ENCODE data around the gene GREM1. TPM values are rescaled to one million over a fixed set of nuclear protein-coding genes. Genes with fewer than 3 reads are reported as not detected.

Gene GREM1
- total and polyA plus RNA-seq, 10 donors: 0.06 to 3.3 (median 0.94) TPM; not detected in 1

- Histone ChIP-seq H3K9me3 (no peaks in the 10 kb centered on the region), H3K36me3 (no peaks in the 10 kb centered on the region), H3K4me1 (no peaks in the 10 kb centered on the region), H3K27ac (no peak overlapping the region), H3K27me3 (replicated peaks in 1 of 7) (peaks cover 0 to 6% (median 0%) of the 10 kb centered on the region in 7 donors), H3K4me3 (no peak overlapping the region)
- DNase-seq: no peak
- no peak for TF ChIP-seq CTCF (IDR thresholded peaks at IDR 0.05 in 8 of 11, conservative IDR thresholded peaks at IDR 0.05 in 3 of 11)
- TF ChIP-seq POLR2AphosphoS5 (IDR thresholded peaks at IDR 0.05): no peak
- TF ChIP-seq POLR2A (IDR thresholded peaks at IDR 0.05): no peak
- 81 to 94% (median 90%) methylated on average over 7 of the region's 7 CpGs for WGBS, 5 donors
- intact Hi-C loops (cut with DNase I; ENCODE audit: low total_unique reads): no loop called here
Measured at GRCh38 chr15:32786906-32787305, 69.1 kb downstream of the GREM1 start.

DNA sequence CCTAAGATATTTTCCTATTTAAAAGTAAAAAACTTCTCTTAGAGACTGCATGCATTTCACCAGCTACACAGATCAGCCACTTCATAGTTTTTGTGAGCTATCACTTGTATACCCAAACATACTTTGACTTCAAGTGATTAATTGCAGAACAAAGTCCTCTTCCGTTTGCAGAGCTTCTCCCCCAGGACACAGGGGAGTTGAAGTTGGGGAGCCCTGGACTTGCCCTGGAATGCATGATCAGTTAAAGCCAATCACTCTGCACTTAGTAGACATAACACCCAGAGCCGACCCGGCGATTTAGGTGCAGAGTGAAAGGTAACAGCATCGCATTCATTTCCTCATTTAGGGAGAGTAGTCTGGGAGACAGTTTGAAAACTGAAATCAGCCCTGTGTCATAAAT lies 70.1 kb downstream of the GREM1 start:
- WGBS, 5 donors: 69 to 84% (median 78%) methylated on average over 5 of the region's 5 CpGs
- intact Hi-C loops (cut with DNase I; ENCODE audit: low total_unique reads): no loop called here
- no peak for DNase-seq
- Histone ChIP-seq H3K27me3 (replicated peaks in 1 of 7) (no peaks in the 10 kb centered on the region), H3K36me3 (no peaks in the 10 kb centered on the region), H3K27ac (no peak overlapping the region), H3K4me1 (no peaks in the 10 kb centered on the region), H3K4me3 (no peak overlapping the region), H3K9me3 (no peaks in the 10 kb centered on the region)
- TF ChIP-seq POLR2AphosphoS5 (IDR thresholded peaks at IDR 0.05): no peak
- no peak for TF ChIP-seq POLR2A (IDR thresholded peaks at IDR 0.05)
- no peak for TF ChIP-seq CTCF (IDR thresholded peaks at IDR 0.05 in 8 of 11, conservative IDR thresholded peaks at IDR 0.05 in 3 of 11)

GRCh38 chr15:32790352-32790999 lies 72.7 kb downstream of the GREM1 start:
- Histone ChIP-seq H3K27ac (no peak overlapping the region), H3K4me3 (no peak overlapping the region), H3K9me3 (no peaks in the 10 kb centered on the region), H3K4me1 (no peaks in the 10 kb centered on the region), H3K27me3 (replicated peaks in 1 of 7) (no peaks in the 10 kb centered on the region), H3K36me3 (no peaks in the 10 kb centered on the region)
- 87 to 97% (median 92%) methylated on average over 2 of the region's 2 CpGs for WGBS, 5 donors
- TF ChIP-seq CTCF (IDR thresholded peaks at IDR 0.05 in 8 of 11, conservative IDR thresholded peaks at IDR 0.05 in 3 of 11) (no peak), POLR2AphosphoS5 (IDR thresholded peaks at IDR 0.05) (no peak), POLR2A (IDR thresholded peaks at IDR 0.05) (no peak)
- intact Hi-C loops (cut with DNase I; ENCODE audit: low total_unique reads): no loop called here
- DNase-seq: no peak

DNA sequence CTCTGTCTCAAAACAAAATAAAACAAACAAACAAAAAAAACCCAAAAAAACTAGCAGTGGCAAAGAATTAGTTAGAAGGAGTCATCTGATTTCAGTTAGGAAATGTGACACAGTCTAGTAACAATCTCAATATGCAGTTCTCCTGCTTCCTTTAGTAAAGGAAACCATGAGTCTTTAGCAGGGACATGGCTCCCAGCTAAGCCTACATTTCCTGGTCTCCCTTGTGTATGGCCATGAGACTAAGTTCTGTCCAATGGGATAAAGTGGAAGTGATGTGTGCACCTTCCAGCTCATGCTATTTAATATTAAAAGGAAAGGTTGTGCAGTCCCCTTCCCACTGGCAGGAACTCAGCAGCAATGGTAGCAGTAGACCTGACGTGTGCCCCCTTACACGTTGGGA lies 74.6 kb downstream of the GREM1 start:
- Histone ChIP-seq H3K36me3 (no peaks in the 10 kb centered on the region), H3K27ac (no peak overlapping the region), H3K4me1 (no peaks in the 10 kb centered on the region), H3K4me3 (no peak overlapping the region), H3K9me3 (no peaks in the 10 kb centered on the region), H3K27me3 (replicated peaks in 1 of 7) (no peaks in the 10 kb centered on the region)
- no peak for TF ChIP-seq CTCF (IDR thresholded peaks at IDR 0.05 in 8 of 11, conservative IDR thresholded peaks at IDR 0.05 in 3 of 11)
- no peak for TF ChIP-seq POLR2AphosphoS5 (IDR thresholded peaks at IDR 0.05)
- no peak for TF ChIP-seq POLR2A (IDR thresholded peaks at IDR 0.05)
- WGBS, 5 donors: 6 to 66% (median 31%) methylated on average over 2 of the region's 2 CpGs
- intact Hi-C loops (cut with DNase I; ENCODE audit: low total_unique reads): no loop called here
- DNase-seq: no peak

Other genes starting within 250 kb of the GREM1 start
- 10 to 100 TPM; 10.3 to 25.8 (median 14.0) TPM for gene GOLGA8N, start 124.5 kb upstream of the GREM1 start, total RNA-seq
- 10 to 100 TPM in 1 of 3 donors, 1 to 10 TPM in 2; 3.7 to 13.4 (median 6.8) TPM for gene GOLGA8N, start 124.5 kb upstream of the GREM1 start, polyA plus RNA-seq
- 1 to 10 TPM; 3.6 to 9.5 (median 7.3) TPM for gene ARHGAP11A, start 102.5 kb upstream of the GREM1 start, total RNA-seq
- 1 to 10 TPM; 1.1 to 2.9 (median 1.9) TPM for gene ARHGAP11A, start 102.5 kb upstream of the GREM1 start, polyA plus RNA-seq
- gene SCG5, start 76.3 kb upstream of the GREM1 start, total RNA-seq: 1 to 10 TPM in 1 of 7 donors, under 1 TPM in 1, not detected in 5; 0.54 to 1.2 TPM
- gene SCG5, start 76.3 kb upstream of the GREM1 start, polyA plus RNA-seq: 1 to 10 TPM in 2 of 3 donors, under 1 TPM in 1; 0.74 to 2.4 (median 1.2) TPM